H4 (cell line): ENCODE data around the gene C10orf90. TPM values are rescaled to one million over a fixed set of nuclear protein-coding genes. Genes with fewer than 3 reads are reported as not detected.

ENCODE experiments used
- DNase-seq: peaks from one replicate; pipeline ENCODE4 v3.0.0-alpha.2; 2015; ENCODE audit warnings: low spot score
- total RNA-seq: library from RNA; depleted of rRNA; stranded (reverse); fragments of >200 nt; shearing (Covaris generic); gene quantifications from 2 replicates; pipeline ENCODE4 v1.2.3, GENCODE V29; 2014

C10orf90 gene
- total RNA-seq, 1 experiment from 2014 or later = 0.19 TPM

- DNase-seq = no peak
These were observed 3.1 kb upstream of the C10orf90 start for GRCh38 chr10:126673565-126673964.

GRCh38 chr10:126671402-126671975 is 996 bp upstream of the C10orf90 start:
- no peak for DNase-seq

DNA sequence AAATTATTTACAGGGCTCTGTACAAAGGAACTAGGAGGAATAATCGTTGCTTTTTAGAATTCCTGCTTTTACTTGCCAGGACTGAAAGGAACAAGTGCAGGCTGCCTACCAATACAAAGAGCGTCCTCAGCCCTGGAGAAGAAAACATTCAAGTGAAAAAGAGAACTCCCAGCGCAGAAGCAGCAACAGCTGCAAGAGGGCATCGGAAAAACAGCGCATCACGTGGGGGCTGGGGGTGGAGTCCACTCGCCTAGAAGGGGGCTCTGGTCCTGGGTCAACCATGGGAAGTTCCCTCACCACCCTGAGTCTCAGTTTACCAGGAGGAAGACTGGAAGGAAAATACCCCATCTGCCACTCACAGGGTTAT is 385 bp upstream of the C10orf90 start:
- no peak for DNase-seq

DNA sequence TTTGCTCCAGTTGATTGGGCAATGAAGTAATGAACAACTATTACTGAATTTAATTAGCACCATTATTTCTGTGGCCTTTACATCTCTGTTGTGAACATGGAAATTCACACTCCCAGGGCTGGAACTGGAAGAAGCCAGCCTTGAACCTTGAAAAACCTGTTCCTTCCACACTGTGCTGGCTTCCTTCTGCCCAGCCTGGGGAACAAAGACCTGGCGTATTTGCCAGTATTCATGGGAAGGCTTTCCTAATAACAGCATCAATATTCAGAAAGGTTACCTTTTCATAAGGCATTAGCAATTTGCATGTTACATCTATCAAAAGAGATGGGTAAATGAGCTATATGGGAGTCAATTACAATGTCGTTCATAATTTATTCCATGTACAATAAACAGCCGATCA is 1.3 kb downstream of the C10orf90 start:
- DNase-seq = no peak

- no peak for DNase-seq
These were observed 2.0 kb downstream of the C10orf90 start for GRCh38 chr10:126668505-126668904.

GRCh38 chr10:126667568-126667967 is 2.9 kb downstream of the C10orf90 start:
- no peak for DNase-seq

- no peak for DNase-seq
These were observed 5.3 kb downstream of the C10orf90 start for GRCh38 chr10:126665207-126665606.

DNA sequence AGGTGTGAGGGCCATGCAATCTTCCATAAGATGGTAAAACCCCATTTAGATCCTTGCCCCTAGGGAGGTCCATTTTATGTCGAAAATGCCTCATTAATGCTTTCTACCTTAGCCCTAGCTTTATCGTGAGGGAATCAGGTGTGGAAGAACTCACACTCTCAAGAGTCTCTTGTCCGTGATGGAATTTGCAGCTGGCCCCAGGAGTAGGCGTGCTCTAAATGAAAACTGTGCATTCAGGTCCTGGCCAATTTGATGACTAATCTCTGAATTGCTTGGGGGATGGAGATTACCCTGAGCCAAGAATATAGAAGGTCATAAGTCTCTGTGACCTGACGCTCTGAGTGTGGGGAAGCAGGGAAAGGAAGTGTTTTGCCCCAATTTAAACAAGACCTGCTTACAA is 6.6 kb downstream of the C10orf90 start:
- peak; percentile 81 for DNase-seq

DNA sequence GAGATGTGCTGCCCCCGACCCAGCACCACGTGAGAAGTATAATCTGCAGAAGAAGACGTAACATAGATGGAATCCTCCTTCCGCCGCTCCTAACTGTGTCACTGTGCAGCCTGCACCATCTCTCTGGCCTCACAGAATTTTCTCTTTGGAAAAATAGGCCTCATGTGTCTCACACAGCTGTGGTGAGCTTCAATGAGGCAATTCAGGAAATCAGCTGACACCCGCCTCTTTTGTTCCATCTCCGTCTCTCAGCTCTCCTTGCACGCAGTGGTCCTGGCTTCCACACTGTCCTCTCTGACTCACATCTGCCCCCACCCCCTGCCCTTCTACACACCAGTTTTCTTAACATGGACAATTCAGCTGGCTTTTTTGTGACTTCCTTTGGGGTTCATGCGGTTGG is 7.2 kb downstream of the C10orf90 start:
- DNase-seq = peak; percentile 89

- DNase-seq = no peak
These were observed 8.5 kb downstream of the C10orf90 start for GRCh38 chr10:126661841-126662515.

- no peak for DNase-seq
These were observed 9.1 kb downstream of the C10orf90 start for GRCh38 chr10:126661356-126661755.

- no peak for DNase-seq
These were observed 10.7 kb downstream of the C10orf90 start for GRCh38 chr10:126659750-126660149.

- no peak for DNase-seq
These were observed 11.6 kb downstream of the C10orf90 start for GRCh38 chr10:126658928-126659327.

DNA sequence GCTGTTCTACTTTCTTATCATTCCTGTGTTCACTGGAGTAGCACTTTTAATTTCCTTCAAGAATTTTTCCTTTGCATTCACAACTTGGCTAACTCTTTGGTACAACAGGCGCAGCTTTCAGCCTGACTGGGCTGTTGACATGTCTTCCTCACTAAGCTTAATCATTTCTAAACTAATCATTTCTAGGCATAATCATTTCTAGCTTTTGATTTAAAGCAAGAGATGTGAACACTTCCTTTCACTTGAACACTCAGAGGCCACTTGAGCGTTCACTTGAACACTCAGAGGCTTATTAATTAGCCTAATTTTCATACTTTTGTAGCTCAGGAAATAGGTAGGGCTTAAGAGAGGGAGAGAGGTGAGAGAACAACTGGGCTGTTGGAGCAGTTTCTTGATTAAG is 15.9 kb downstream of the C10orf90 start:
- DNase-seq = no peak

- DNase-seq = no peak
These were observed 19.0 kb downstream of the C10orf90 start for GRCh38 chr10:126651467-126651866.

GRCh38 chr10:126650161-126650560 is 20.3 kb downstream of the C10orf90 start:
- DNase-seq = no peak

DNA sequence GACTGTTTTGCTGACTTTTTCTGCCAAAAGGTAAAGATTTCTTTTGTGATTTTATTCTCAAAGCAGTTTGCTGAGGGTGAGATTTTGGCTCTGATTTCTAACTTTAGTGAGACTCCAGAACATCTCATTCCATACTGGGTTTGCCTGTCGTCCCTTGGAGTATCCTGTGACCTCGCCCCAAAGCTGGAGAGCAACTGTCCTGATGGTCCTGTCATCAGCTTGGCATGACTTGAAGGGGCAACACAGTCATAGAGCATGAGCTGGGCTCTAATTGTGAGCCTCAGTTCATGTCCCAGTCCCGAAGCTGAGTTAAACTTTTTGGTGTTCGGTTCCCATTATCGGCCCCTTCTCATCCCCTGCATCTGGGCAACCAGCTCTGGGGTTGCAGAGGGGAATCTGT is 23.4 kb downstream of the C10orf90 start:
- DNase-seq = no peak

DNA sequence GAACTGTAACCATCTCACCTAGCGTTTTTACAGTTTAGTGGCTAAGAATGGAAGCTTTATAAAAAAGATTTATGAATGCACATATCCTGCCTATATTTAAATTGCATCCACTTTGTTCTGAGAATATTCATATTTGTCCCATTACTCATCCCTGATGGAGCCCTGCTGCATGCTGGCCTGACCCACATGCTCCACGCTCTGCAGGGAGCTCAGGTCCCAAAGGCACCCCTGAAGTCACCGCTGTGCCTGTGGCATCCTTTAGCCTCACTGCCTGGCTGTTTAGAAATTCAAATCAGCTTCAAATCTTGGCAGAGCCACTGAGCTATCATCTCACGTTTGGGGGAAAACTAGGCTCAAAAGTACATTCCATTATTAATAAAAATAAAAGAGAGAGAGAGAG is 24.4 kb downstream of the C10orf90 start:
- no peak for DNase-seq

DNA sequence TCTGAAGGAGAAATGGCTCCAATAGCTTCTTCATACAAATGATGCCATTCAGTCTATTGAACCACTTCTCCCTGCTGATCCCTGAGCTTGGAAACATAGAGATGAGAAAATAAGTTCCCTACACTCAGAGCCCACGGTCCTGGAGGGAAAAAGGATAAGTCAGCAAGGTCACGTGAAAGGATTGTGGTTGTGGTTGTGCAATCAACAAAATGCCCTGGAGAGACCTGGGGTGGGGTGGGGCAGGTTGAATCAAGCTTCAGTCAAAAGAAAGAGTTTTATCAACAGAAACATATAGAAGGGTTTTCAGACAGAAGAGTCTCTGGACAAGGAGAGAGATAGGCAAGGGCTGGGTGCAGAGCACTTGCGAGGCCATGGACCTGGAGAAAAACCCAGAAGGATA is 30.1 kb downstream of the C10orf90 start:
- peak; percentile 53 for DNase-seq

DNA sequence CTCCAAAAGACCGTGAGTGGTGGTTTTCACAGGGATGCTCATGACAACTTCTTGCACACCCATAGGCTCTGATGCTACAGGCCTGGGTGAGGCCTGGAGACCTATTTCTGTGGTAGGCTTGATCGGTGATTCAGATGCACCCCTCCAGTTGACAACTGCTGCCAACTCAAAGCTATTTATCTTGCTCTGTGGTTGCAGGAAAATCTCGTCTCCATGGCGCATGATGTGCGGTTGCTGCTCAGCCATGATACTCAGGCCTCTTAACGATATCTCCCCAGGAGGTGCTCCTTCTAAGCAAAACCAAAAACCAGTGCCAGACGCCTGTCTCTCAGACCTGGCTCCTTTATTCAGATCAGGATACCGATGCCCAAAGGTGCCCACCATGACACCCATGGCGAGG is 31.4 kb downstream of the C10orf90 start:
- DNase-seq = no peak

GRCh38 chr10:126638542-126638941 is 32.0 kb downstream of the C10orf90 start:
- no peak for DNase-seq

DNA sequence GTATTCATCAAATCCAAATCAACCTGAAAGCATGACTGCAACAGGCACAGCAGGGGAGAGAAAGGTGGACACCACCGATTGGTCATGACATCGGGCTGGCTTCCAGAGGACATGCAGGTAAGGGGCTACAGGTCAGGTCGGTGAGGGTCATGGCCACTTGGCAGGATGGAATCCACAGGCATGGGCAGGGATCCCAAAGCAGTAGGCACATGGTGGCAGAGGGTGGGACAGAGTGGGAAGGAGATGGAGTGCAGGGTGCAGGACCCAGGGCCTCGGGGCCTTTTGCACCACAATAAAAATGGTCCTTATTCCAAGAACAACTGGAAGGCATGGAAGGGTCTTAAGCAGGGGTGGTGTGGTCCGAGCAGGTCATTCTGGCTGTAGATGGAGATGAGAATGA is 33.0 kb downstream of the C10orf90 start:
- DNase-seq = no peak

DNA sequence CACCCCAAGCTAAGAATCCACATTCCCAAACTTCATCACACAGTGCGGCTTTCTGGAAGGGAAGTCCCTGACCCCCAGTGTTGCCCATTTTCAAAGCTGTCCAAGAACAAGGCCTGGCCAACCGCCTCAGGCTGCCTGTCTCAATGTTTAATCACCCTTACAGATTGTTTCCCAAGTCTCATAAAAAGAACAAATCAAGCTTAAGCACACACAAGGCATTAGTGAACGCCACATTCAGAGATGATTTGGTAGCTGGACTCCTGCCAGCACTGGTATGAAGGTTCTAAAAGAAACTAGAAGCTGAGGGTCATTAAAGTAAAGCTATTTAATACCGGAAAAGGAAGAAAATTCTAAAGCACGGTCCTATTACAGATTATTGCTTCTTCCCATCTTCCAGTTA is 35.6 kb downstream of the C10orf90 start:
- DNase-seq = peak; percentile 16

- no peak for DNase-seq
These were observed 36.1 kb downstream of the C10orf90 start for GRCh38 chr10:126634347-126634746.
